ENCODE data around the gene CMPK1.
A peak's percentile ranks its signal among the peaks of the same experiment; 100 is the strongest.

DNA sequence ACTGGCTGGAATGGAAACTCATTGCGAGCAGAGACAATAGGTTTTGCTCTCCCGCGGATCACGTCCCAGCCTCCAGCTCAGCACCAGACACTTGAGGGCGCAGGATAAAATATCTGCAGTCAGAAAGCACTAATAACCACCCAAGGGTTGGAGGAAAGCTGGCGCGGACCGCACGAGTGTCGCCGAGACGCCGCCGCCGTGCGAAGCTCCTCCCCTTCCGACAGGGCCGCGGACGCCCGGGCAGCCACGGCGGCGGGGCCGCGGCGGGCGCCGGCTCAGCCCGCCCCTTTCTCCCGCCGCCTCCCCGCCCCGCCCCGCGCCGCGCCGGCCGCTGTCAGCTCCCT lies at the start of gene CMPK1:
- TF ChIP-seq CTCF (IDR thresholded peaks at IDR 0.05) = peak in 2 of 7 experiments; percentile 5 to 7
- TF ChIP-seq POLR2A (IDR thresholded peaks at IDR 0.05) = peak in 2 of 3 donors; percentile 76 to 77
